HL-60 (cell line): Measurements from ENCODE around the gene ATRN.
"Not testable (repeated sequence)": the region's sequence is repeated elsewhere in the genome, so short reads cannot be mapped to it uniquely, and the experiment has no call there.

Experiments
- CTCF ChIP-seq: IDR thresholded peaks from one replicate; pipeline ENCODE4 v1.5.1; 2011; ENCODE audit warnings: low read length, control low read depth, inconsistent platforms; ENCODE audit not compliant: insufficient read depth
- GABPA ChIP-seq: IDR thresholded peaks from 2 replicates; pipeline ENCODE4 v1.6.1; 2012; ENCODE audit warnings: low read depth
- POLR2AphosphoS5 ChIP-seq: IDR thresholded peaks from 2 replicates; pipeline ENCODE4 v1.6.1; 2012; ENCODE audit warnings: low read depth
- REST ChIP-seq: IDR thresholded peaks from 2 replicates; pipeline ENCODE4 v1.6.1; 2012; ENCODE audit warnings: low read depth; ENCODE audit not compliant: insufficient replicate concordance
- SPI1 ChIP-seq: IDR thresholded peaks from 2 replicates; pipeline ENCODE4 v1.6.1; 2012; ENCODE audit warnings: low read depth, mild to moderate bottlenecking, borderline replicate concordance

GRCh38 chr20:3537733-3538132 lies 66.9 kb downstream of the ATRN start:
- TF ChIP-seq POLR2AphosphoS5, REST, CTCF, GABPA, SPI1: not testable (repeated sequence)
